GM19468 (cell line): ENCODE measurements around the gene PAK4.
"Not testable (repeated sequence)": the region's sequence is repeated elsewhere in the genome, so short reads cannot be mapped to it uniquely, and the experiment has no call there.

ENCODE experiments used
- ATAC-seq: cut with Tn5 transposase; IDR thresholded peaks from one replicate; pipeline ENCODE4 v1.9.1; 2021; ENCODE audit warnings: mild to moderate bottlenecking, moderate library complexity, moderate number of reproducible peaks; ENCODE audit not compliant: unreplicated experiment; ENCODE audit errors: extremely low read depth

Gene PAK4

DNA sequence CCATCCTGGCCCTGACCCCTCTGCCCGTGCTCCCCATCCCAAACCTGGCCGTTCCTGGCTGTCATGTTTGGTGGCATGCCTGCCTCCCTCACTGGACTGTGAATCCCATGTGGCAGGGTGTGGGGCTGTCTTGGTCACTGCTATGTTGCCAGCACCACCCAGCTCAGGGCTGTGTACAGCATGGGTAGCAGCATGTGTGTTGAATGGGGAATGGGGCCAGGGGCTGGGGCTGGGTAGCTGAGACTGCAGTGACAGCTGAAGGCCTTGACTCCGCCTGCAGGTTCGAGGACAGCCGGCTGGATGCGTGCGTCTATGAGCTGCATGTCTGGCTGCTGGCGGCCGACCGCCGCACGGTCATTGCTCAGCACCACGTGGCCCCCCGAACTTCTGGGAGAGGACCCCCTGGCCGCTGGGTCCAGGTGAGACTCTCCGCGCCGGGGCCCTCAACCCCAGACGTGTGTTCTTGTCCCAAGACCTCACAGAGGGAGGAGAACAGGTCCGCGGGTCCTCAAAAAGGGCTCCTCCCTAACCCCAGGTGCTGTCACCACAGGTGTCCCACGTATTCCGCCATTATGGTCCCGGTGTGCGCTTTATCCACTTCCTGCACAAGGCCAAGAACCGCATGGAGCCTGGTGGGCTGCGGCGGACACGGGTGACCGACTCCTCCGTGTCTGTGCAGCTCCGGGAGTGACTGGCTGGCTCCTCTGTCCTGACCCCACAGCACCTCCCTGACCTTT, 74.6 kb downstream of the PAK4 start:
- ATAC-seq = no peak

DNA sequence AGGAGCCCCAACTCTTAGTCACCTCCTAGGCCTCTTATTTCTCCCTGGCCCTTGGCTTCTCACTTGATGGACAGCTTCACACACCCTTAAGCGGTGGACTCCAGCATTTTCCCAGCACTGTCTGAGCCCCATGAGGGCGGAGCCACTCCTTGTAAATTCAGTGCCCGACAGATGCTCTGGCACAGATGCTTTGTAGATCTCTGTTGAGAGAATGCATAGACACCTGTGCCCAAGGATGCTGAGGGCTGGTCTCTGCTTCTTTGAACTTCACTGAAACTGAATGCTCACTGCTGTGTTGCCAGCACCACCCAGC, 75.2 kb downstream of the PAK4 start:
- ATAC-seq = no peak

DNA sequence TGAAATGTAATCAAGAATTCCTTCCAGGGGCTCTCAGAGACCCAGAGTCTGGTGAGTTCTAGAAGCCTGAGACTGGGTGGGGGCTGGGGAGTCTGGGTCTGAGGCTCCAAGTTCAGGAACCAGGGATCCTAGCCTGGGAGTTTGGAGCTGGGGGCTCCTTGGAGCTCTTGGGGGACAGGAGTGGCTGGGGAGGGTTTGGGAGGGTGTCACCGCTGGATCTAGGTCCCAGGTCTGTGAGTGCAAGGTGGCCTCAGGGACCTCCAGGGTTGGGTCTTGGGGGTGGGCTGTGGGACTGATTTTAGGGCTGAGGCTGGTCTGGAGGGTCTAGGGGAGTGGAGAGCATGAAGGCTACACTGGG, 77.4 kb downstream of the PAK4 start:
- ATAC-seq = no peak

DNA sequence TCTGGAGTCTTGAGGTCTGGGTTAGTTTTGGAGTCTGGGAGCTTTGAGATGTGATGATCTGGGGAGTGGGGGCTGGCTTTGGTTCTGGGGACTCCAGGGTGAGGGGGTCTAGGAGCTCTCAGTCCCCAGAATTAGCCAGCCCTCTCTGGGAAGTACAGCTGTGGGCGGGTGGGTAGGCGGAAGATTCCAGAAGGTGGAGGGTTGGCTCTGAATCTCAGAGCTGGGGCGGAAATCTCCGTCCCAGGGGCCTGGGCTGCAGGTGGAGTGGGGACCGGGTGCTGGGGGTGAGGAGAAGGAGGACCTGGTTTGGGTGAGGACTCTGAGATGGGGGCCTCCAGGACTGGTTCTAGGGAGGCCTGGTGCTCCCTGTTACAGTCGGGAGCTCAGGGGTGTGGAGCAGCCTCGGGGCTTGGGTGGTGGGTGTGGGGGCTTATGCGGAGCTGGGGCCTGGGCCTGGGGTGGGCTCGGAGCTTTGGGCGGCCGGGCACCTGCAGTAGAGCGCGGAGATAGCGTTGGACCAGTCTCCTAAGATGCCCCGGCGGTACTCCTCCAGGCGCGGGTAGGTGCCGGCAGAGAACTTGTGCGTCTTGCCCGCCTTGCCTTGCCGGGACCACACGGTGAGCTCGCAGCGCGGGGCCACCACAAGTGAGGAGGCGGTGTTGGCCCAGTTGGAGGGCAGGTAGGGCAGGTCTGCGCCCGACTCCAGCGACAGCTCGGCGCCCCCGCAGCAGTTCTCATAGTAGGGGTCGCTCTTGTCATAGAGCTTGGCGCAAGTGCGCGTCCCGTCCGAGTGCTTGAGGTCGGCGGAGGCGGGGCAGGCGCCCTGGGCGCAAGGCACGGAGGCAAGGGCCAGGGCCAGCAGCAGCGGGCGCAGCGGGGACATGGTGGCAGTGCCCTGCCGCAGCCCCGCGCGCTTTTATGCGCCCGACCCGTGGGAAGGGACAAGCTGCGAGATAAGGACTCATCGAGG, 78.1 kb downstream of the PAK4 start, which contains the start of gene SYCN:
Gene SYCN, minus strand, starts transcription at position 892 of the 970 bp plus-strand sequence. Its CDS starts 9 bp downstream, at position 883.
- ATAC-seq = no peak

DNA sequence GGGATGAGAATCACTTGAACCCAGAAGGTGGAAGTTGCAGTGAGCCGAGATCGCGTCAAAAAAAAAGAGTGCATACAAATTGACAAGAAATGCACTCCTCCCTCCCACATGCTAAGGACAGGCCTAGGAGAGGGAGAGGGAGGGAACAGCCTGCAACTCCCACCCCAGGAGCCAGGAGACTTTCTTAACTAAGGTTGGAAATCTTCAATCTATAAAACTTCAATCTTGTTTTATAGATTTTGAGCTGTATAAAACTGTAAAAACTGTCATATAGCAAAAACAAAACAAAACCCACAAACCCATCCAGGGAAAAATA, 79.8 kb downstream of the PAK4 start:
- no peak for ATAC-seq

DNA sequence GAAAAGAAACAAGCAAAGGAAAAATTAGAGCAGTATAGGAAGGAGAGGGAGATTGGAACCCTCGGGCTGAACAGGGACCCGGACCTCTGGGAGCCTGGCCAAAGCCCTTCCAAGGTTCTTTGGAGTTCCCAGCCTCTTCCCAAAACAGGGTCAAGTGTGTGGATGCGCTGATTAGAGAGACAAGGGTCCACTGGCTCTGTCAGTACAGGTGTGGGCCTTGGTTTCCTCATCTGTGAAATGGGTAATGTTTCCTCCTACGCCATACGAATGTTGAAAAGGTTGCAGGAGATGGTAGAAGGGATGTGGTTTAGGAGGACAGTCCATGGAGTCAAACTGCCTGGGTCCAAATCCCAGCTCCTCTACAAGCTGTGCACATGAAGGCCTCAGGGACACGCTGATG, 80.5 kb downstream of the PAK4 start:
- ATAC-seq = no peak

DNA sequence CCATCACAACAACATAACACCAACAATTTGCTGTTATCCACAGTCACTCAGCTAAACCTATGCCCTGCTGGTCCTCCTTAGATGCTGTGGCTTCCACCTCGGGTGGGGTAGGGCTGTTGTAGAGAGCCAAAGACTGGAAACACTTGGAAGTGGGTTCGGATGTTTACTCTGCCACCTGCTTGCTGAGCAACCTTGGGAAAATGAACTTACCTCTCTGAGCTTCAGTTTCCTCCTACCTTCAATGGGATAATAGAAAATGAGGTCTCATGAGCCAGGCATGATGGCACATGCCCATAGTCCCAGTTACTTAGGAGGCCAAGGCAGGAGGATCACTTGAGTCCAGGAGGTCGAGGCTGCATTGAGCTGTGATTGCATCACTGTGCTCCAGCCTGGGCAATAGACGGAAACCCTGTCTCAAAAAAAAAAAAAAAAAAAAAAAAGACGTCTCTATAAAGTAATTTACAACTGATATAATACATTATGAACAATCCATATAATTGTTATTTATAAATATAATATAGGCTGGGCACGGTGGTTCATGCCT, 81.8 kb downstream of the PAK4 start:
- ATAC-seq = no peak

DNA sequence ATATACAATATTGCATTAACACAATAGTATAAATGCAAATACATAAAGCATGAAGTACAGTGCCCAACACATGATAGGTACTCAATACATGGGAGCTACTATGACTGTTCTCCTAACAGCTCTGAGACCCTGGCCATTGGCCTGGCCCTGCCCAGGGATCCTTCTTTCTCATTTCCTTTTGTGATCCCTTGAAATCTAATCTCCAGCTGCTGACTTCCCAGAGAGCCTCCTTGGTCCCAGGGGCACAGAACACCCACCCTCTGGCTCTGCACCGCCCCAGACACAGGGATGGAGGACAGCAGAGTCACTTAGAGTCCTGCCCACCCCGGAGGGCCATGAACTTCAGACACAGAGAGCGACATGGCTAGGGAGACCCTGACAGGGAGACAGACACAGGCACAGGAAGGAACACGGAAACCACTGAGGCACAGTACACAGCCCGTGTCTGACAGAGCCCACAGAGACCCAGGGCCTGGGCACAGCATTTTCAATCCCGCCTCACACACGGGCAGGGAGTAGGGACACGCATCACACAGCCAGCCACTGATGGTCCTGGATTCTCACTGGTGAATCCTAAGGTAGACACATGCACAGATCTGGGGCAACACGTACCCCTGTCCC, 82.7 kb downstream of the PAK4 start:
- ATAC-seq = no peak

DNA sequence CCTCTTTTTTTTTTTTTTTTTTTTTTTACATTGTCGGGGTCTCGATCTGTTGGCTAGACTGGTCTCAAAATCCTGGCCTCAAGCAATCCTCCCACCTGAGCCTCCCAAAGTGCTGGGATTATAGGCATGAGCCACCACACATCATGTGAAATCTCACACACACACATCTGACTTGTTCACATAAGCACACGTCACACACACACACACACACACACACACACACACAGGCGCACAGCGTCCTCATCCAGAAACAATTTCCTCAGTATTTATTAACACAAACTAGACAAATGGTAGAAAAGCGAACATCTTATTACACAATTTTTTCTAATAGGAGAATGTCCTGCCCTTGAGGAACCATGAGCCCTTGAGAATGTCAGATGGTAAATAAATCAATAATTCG, 83.6 kb downstream of the PAK4 start:
- no peak for ATAC-seq

DNA sequence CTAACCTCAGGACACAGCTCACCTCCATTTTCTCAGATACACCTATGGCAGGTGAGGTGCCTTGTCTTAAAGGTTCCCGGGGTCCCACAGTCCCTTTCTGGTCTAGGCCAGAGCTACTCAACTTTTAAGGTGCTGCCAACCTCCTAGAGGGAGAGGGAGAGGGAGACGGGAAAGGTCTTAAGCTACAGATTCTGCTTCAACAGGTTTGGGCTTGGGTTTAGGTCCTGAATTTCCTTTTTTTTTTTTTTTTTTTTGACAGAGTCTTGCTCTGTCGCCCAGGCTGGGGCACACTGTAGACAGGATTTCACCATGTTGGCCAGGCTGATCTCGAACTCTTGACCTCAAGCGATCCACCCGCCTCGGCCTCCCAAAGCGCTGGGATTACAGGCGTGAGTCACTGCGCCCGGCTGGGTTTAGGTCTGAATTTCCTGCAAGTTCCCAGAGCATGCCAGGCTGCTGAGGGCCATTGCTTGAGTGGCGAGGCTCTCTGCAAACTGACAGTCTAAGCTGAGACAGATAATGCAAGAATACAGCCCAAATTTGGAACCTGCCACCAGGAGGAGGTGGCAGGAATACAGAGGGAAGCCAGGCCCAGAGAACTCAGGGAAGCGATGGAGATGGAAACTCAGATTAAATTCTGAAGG, 86.3 kb downstream of the PAK4 start:
- no peak for ATAC-seq

DNA sequence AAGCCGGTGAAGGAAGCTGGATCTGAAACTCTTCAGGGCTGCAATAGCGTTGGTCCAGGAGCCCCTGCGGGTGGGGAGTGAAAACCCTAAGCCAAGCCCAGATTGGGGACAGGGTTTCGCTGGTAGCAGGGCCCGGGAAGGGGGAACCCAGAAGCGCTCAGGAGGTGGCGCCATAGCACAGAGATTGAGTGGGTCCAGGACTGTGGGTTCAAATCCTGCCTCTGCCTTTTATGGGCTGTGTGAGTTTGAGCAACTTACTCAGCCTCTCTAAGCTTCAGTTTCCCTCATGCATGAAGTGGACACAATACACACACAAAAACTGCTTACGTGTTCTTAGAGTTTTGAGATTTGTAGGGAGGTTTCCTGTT, 86.8 kb downstream of the PAK4 start:
- no peak for ATAC-seq

DNA sequence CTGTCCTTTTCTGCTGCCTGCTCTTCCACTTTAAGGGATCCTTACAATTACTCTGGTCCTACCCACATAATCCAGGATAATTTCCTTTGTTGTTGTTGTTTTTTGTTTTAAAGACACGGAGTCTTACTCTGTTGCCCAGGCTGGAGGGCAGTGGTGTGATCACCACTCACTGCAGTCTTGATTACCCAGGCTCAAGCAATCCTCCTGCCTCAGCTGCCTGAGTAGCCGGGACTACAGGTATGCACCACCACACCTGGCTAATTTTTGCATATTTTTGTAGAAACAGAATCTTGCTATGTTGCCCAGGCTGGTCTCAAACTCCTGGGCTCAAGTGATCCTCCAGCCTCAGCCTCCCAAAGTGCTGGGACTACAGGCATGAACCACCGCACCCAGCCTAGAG, 89.7 kb downstream of the PAK4 start:
- not testable (repeated sequence) for ATAC-seq

DNA sequence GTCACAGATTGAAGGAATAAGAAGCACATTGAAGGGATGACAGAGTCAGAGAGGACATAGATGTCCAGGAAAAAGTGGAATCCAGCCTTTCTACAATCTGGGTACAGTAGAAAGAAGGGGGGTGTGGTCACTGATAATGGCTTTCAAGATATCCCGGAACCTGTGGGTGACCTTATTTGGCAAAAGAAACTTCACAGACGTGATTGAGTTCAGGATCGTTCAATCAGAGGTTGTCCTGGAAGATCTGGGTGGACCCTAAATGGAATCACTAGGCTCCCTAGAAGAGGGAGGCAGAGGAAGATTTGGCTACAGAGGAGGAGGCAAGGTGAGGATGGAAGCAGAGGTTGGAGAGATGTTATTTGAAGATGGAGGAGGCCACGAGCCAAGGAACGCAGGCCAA, 91.5 kb downstream of the PAK4 start:
- ATAC-seq = no peak

DNA sequence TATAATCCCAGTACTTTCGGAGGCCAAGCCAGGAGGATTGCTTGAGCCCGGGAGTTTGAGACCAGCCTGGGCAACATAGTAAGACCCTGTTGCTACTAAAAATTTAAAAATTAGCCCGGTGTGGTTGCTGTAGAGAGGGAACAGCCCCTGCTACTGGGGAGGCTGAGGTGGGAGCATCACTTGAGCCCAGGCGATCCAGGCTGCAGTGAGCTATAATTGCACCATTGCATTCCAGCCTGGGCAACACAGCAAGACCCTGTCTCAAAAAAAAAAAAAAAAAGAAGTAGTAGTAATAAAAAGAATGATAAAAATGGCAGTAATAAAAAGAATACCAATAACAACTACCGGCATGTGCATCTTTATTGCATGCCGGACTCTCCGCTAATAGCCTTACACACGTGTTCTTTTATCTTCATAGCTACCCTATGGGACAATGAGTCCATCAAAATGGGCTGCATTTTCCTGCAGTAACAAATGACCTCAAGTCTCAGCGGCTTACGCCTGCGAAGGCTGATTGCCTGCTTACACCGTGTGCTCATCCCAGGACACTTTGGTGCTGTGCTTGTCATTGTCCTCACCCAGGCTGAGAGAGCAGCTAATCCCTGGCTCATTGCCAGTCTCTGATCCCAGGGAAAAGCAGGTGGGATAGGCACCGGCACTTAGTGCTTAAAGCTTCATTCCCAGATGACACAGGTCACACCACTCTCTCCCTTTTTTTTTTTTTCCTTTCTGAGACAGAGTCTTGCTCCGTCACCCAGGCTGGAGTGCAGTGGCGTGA, 92.8 kb downstream of the PAK4 start:
- ATAC-seq = no peak

DNA sequence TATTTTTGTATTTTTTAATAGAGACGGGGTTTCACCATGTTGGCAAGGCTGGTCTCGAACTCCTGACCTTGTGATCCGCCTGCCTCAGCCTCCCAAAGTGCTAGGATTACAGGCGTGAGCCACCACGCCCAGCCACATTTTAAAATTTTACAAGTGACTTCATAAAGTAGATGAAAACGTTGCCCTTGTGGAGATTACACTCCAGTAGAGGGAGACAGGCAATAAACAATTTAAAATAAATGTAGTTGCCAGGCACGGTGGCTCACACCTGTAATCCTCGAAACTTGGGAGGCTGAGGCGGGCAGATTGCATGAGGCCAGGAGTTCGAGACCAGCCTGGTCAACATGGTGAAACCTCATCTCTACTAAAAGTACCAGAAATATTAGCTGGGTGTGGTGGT, 93.5 kb downstream of the PAK4 start:
- ATAC-seq = not testable (repeated sequence)

DNA sequence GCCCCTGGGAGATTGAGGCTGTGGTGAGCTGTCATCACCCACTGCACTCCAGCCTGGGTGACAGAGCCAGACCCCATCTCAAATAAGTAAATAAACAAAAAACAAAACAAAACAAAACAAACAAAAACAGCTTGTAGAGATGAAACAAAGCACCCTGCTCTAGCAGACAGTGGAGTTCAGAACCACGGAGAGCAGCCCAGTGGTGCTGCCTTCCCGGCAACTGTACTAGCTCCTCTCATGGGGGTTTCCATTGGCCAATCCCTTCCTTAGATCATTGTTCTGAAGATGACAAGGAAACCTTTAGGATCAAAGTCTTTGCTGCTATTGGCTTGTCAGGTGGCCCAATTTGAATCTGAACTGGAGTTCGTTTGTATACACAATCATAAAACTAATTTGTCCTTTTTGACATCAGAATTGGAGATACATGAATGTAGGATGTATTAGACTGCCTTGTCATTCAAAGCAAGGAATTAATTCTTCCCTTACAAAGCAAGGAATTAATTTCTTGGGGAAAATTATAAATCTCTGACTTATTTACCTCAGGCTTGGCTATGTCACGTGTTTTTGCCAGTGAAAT, 98.2 kb downstream of the PAK4 start:
- ATAC-seq = no peak

DNA sequence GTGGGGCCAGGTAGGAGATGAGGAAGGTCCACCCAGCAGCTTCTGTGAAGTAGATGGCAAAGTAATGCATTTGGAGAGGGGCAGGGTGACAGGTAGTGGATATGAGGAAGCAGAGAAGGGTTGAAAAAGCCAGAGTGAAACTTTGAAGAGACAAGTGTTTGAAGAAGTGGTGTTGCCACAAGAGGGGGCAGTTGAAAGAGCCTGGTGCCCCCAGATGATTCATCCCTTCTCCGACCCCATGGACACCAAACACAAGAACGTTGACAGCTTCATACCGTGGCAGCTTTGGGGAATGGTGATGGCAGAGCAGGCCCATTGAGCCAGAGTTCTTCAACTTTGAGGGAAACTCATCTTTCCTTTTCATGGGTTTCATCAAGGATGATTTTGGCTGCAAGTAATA, 99.3 kb downstream of the PAK4 start:
- no peak for ATAC-seq
